OCI-M2 (cell line): ENCODE measurements around the gene LMX1B.

Experiments used
- DNase-seq: peaks from one replicate; lab custom pipeline; 2025; ENCODE audit not compliant: unreplicated experiment; lab: John Stamatoyannopoulos, UW

LMX1B gene

GRCh38 chr9:126617003-126617822 is 3.5 kb downstream of the LMX1B start:
- no peak for DNase-seq

GRCh38 chr9:126617823-126618165 is 4.1 kb downstream of the LMX1B start:
- DNase-seq: no peak

- no peak for DNase-seq
These were observed 4.5 kb downstream of the LMX1B start for GRCh38 chr9:126618190-126618584.

GRCh38 chr9:126618585-126619360 is 5.0 kb downstream of the LMX1B start:
- DNase-seq: no peak

GRCh38 chr9:126619361-126620135 is 5.8 kb downstream of the LMX1B start:
- DNase-seq: no peak

- DNase-seq: no peak
These were observed 6.8 kb downstream of the LMX1B start for GRCh38 chr9:126620478-126620877.

- no peak for DNase-seq
These were observed 7.6 kb downstream of the LMX1B start for GRCh38 chr9:126621061-126621918.

- no peak for DNase-seq
These were observed 8.4 kb downstream of the LMX1B start for GRCh38 chr9:126621919-126622735.

- no peak for DNase-seq
These were observed 9.6 kb downstream of the LMX1B start for GRCh38 chr9:126623314-126623666.

- no peak for DNase-seq
These were observed 10.1 kb downstream of the LMX1B start for GRCh38 chr9:126623667-126624478.

GRCh38 chr9:126624479-126624826 is 10.7 kb downstream of the LMX1B start:
- no peak for DNase-seq

- no peak for DNase-seq
These were observed 11.2 kb downstream of the LMX1B start for GRCh38 chr9:126624912-126625311.

GRCh38 chr9:126625329-126626126 is 11.8 kb downstream of the LMX1B start:
- DNase-seq: no peak

- no peak for DNase-seq
These were observed 12.6 kb downstream of the LMX1B start for GRCh38 chr9:126626127-126626925.

GRCh38 chr9:126626926-126627233 is 13.2 kb downstream of the LMX1B start:
- no peak for DNase-seq

GRCh38 chr9:126628146-126628545 is 14.4 kb downstream of the LMX1B start:
- no peak for DNase-seq

- DNase-seq: no peak
These were observed 15.4 kb downstream of the LMX1B start for GRCh38 chr9:126628969-126629674.
